Keratinocyte (primary cell): Measurements from ENCODE around the gene KIF11.

ENCODE experiments used
- EZH2 ChIP-seq: IDR thresholded peaks from one replicate; pipeline ENCODE4 v1.6.1; 2012; ENCODE audit warnings: inconsistent platforms, mild to moderate bottlenecking, low read length, moderate library complexity
- TF ChIP-seq, protein P1 (sequence below), 3 experiments: IDR thresholded peaks in 1 of 3; conservative IDR thresholded peaks in 1 of 3; optimal IDR thresholded peaks in 1 of 3; 2 replicates in 2 of 3; 3 replicates in 1 of 3; pipeline versions ENCODE3 to v1.5.1; 2011; ENCODE audit warnings: low read length in 3 of 3, mild to moderate bottlenecking in 3 of 3, moderate library complexity in 2 of 3, control low read depth in 1 of 3, inconsistent platforms in 1 of 3; ENCODE audit not compliant: insufficient read depth in 2 of 3; ENCODE audit errors: extremely low read depth in 1 of 3

GRCh38 chr10:92699518-92700381 lies 106.8 kb downstream of the KIF11 start:
- TF ChIP-seq, protein P1, sequence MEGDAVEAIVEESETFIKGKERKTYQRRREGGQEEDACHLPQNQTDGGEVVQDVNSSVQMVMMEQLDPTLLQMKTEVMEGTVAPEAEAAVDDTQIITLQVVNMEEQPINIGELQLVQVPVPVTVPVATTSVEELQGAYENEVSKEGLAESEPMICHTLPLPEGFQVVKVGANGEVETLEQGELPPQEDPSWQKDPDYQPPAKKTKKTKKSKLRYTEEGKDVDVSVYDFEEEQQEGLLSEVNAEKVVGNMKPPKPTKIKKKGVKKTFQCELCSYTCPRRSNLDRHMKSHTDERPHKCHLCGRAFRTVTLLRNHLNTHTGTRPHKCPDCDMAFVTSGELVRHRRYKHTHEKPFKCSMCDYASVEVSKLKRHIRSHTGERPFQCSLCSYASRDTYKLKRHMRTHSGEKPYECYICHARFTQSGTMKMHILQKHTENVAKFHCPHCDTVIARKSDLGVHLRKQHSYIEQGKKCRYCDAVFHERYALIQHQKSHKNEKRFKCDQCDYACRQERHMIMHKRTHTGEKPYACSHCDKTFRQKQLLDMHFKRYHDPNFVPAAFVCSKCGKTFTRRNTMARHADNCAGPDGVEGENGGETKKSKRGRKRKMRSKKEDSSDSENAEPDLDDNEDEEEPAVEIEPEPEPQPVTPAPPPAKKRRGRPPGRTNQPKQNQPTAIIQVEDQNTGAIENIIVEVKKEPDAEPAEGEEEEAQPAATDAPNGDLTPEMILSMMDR (optimal IDR thresholded peaks at IDR 0.05 in 1 of 3, IDR thresholded peaks at IDR 0.05 in 1 of 3, conservative IDR thresholded peaks at IDR 0.05 in 1 of 3; ENCODE audit: extremely low read depth in 1 of 3, insufficient read depth in 2 of 3, low read length in 3 of 3), result no peak
- TF ChIP-seq EZH2, result peak; percentile 47
